GM23248 (cell line): ENCODE results near the gene EHBP1.

Experiments used
- EZH2 ChIP-seq: fragments of 200-600 bp; sonication (generic); IDR thresholded peaks from 2 replicates; pipeline ENCODE4 v1.6.1; 2018; ENCODE audit warnings: antibody characterized with exemption, mild to moderate bottlenecking; ENCODE audit not compliant: insufficient read depth, poor library complexity, severe bottlenecking
- EZH2phosphoT487 ChIP-seq: fragments of 200-600 bp; sonication (generic); IDR thresholded peaks from 2 replicates; pipeline ENCODE4 v1.6.1; 2018; ENCODE audit warnings: antibody characterized with exemption, moderate library complexity, mild to moderate bottlenecking, low read depth; ENCODE audit not compliant: insufficient read depth

DNA sequence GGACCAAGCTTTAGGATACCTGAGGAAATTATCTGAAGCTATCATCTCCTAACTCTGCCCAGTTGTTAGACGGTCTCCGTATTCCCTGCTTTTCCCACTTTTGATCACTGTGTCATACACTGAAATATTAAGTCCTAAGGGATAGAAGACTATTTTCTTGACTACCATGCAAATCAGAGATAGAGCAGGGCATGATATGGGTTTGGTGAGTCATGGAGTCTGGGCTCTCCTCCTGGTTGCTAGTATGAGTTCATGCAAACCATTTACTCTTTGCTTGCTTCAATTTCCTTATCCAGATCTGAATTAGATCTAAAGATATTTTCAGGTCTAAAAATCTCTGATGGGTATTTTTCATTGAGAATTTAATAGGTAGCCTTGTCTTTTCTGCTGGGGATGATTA is 55.0 kb downstream of the EHBP1 start:
- no peak for TF ChIP-seq EZH2phosphoT487
- no peak for TF ChIP-seq EZH2
